Keratinocyte (primary cell): Measurements from ENCODE around the gene MUC5B.

Experiments used
- EZH2 ChIP-seq: IDR thresholded peaks from one replicate; pipeline ENCODE4 v1.6.1; 2012; ENCODE audit warnings: inconsistent platforms, mild to moderate bottlenecking, low read length, moderate library complexity
- TF ChIP-seq, protein P1 (sequence below), 3 experiments: IDR thresholded peaks in 1 of 3; conservative IDR thresholded peaks in 1 of 3; optimal IDR thresholded peaks in 1 of 3; 2 replicates in 2 of 3; 3 replicates in 1 of 3; pipeline versions ENCODE3 to v1.5.1; 2011; ENCODE audit warnings: low read length in 3 of 3, mild to moderate bottlenecking in 3 of 3, moderate library complexity in 2 of 3, control low read depth in 1 of 3, inconsistent platforms in 1 of 3; ENCODE audit not compliant: insufficient read depth in 2 of 3; ENCODE audit errors: extremely low read depth in 1 of 3

GRCh38 chr11:1193326-1194230 lies 29.3 kb upstream of the MUC5B start:
- TF ChIP-seq, protein P1, sequence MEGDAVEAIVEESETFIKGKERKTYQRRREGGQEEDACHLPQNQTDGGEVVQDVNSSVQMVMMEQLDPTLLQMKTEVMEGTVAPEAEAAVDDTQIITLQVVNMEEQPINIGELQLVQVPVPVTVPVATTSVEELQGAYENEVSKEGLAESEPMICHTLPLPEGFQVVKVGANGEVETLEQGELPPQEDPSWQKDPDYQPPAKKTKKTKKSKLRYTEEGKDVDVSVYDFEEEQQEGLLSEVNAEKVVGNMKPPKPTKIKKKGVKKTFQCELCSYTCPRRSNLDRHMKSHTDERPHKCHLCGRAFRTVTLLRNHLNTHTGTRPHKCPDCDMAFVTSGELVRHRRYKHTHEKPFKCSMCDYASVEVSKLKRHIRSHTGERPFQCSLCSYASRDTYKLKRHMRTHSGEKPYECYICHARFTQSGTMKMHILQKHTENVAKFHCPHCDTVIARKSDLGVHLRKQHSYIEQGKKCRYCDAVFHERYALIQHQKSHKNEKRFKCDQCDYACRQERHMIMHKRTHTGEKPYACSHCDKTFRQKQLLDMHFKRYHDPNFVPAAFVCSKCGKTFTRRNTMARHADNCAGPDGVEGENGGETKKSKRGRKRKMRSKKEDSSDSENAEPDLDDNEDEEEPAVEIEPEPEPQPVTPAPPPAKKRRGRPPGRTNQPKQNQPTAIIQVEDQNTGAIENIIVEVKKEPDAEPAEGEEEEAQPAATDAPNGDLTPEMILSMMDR (optimal IDR thresholded peaks at IDR 0.05 in 1 of 3, IDR thresholded peaks at IDR 0.05 in 1 of 3, conservative IDR thresholded peaks at IDR 0.05 in 1 of 3; ENCODE audit: extremely low read depth in 1 of 3, insufficient read depth in 2 of 3, low read length in 3 of 3): no peak
- no peak for TF ChIP-seq EZH2
